NCI-H524 (cell line): ENCODE results near the gene GABRQ.
"Not testable (repeated sequence)": the region's sequence is repeated elsewhere in the genome, so short reads cannot be mapped to it uniquely, and the experiment has no call there.

Source experiments
- DNase-seq, 2 experiments: peaks; one replicate each; lab custom pipeline; 2025; lab: John Stamatoyannopoulos, UW

The GABRQ gene

DNA sequence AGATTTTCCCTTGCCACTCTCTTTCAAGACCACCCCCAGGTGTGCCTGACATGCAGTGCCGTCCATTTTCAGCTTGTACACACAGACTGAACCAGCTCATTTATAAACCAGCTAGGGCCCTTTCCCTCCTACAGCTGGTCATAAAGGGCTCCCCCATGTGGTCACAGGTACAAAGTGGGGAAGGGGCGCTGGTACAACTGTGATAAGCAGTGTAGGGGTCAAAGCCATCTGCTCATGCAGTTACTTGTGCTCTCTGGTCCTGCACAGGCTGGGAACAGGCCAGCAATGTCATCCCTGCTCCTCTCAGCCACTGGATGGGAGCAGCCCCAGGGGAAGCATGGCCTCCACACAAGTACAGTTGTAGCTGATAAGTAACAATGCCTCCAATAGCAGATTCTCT, 20.6 kb downstream of the GABRQ start:
- peak in 1 of 2 experiments; percentile 10 for DNase-seq

DNA sequence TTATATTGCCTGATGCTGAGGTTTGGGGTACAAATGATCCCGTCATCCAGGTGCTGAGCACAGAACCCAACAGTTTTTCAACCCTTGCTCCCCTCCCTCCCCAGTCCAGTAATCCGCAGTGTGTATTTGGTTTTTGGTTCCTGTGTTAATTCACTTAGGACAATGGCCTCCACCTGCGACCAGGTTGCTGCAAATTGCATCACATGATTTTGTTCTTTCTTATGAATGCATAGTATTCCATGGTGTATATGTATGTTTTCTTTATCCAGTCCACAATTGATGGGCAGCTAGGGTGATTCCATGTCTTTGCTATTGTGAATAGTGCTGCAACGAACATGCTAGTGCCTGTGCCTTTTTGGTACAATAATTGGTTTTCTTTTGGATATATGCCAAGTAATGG, 25.4 kb downstream of the GABRQ start:
- DNase-seq = no peak

DNA sequence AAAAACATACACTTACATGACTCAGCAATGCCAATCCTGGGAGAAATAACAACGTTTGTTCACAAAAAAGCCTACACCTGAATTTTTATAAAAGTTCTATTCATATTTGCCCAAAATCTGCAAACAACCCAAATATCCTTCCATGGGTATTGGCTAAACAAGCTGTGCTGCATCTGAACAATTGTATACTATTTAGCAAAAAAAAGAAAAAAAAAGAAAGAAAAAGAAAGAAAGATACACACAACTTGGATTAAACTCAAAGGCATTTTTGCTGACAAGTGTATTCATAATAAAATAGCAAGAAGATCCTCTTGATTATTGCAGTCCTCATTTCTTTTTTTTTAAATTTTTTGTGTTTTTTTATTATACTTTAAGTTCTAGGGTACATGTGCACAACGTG, 36.4 kb downstream of the GABRQ start:
- no peak for DNase-seq

DNA sequence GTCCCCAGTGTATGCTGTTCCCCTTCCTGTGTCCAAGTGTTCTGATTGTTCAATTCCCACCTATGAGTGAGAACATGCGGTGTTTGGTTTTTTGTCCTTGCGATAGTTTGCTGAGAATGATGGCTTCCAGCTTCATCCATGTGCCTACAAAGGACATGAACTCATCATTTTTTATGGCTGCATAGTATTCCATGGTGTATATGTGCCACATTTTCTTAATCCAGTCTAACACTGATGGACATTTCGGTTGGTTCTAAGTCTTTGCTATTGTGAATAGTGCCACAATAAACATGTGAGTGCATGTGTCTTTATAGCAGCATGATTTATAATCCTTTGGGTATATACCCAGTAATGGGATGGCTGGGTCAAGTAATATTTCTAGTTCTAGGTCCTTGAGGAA, 37.0 kb downstream of the GABRQ start:
- not testable (repeated sequence) for DNase-seq

DNA sequence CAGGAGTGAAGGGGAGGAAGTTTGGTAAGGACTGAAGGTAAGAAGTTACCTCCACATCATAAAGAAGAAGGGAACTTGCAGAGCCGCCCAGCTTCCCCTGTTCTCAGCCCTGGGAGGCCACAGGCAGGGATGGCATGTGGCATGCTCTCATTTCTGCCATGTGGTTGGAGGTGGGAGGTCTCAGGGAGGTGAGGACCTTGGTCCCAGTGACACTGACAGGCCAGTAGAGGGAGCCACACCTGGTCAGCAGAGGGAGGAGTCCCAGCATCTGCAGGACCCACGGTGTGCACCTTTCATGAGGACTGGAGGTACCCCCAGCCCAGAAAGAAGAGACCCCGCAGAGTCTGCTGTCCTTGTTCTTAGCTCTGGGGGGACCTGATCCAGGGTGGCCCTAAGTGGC, 43.3 kb downstream of the GABRQ start:
- DNase-seq = not testable (repeated sequence)

DNA sequence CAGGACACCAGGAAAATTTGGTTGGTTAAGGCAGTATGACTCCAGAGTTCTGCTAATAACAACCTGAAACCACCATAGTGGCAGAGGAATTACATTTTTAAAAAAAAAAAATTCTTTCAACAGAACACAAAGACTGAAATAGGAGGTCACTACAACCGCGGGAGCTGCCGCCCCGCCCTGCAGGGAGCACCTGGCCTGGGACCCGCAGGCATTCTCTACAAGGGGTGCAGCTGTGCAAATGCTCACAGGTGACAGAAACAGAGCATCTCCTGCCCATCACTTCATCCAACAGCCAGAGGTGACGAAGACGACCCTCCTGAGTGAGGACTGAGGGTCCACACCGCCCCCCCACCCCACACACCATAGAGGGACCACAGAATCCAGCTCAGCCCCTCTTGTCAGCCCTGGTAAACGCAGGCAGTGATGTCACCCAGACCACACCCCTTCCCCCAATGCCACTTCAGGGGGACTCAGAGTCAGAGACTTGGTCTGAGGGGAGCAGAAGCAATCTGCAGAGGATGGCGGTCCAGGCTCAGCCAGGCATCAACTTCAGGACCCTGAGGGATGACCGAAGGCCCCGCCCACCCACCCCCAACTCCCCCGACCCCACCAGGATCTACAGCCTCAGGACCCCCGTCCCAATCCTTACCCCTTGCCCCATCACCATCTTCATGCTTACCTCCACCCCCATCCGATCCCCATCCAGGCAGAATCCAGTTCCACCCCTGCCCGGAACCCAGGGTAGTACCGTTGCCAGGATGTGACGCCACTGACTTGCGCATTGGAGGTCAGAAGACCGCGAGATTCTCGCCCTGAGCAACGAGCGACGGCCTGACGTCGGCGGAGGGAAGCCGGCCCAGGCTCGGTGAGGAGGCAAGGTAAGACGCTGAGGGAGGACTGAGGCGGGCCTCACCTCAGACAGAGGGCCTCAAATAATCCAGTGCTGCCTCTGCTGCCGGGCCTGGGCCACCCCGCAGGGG, 60.5 kb downstream of the GABRQ start, which contains the start of gene MAGEA3:
Gene MAGEA3, plus strand, starts transcription at position 843 of the 980 bp plus-strand sequence. CDS start 2,039 bp downstream, outside the sequence.
- not testable (repeated sequence) for DNase-seq

DNA sequence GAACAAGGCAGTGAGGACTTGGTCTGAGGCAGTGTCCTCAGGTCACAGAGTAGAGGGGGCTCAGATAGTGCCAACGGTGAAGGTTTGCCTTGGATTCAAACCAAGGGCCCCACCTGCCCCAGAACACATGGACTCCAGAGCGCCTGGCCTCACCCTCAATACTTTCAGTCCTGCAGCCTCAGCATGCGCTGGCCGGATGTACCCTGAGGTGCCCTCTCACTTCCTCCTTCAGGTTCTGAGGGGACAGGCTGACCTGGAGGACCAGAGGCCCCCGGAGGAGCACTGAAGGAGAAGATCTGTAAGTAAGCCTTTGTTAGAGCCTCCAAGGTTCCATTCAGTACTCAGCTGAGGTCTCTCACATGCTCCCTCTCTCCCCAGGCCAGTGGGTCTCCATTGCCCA, 62.7 kb downstream of the GABRQ start:
- DNase-seq = not testable (repeated sequence)

DNA sequence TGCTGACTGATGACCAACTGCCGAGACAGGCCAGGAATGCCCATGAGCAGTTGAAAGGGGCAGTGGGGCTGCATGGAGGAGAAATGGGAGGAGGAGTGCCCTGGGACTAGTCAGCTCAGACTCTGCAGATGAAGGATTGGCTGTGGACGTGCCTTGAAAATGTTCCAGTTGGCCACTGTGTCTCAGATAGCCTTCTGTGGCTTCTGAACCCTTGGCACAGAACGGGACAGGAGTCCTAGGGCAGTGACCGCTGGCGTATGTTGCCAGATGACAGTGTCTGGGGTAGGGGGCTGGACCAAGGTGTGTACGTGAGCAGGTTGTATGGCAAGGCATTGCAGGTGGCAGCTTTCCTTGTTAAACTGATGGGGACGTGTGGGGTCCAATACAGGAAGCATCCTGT, 68.8 kb downstream of the GABRQ start:
- DNase-seq = not testable (repeated sequence)
